ENCODE measurements around the gene METTL3. TPM values are rescaled to one million over a fixed set of nuclear protein-coding genes. Genes with fewer than 3 reads are reported as not detected.

METTL3 gene
- total and polyA plus RNA-seq, 2 of the 13 experiments (the other 11 are each of a cell fraction or from before 2014, with no cell fraction given) = 123 to 130 TPM

DNA sequence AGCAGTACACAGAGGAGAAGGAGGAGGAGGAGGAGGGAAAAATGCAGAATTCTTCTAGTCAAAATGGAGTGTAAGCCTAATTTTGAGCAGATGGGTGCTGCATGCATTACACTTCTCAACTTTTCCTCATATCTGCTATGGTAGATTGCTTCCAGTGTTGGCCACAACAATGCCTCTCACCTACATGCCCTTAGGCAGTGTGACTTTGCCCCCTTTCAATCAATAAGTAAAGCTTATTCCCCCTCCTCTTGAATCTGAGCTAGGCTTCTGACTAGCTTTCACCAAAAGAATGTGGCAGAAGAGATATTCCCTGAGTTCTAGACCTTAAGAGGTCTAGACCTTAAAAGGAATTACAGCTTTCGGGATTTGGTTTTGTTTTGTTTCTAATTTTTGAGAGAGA lies 3.2 kb upstream of the METTL3 start (continued):
- TF ChIP-seq, protein P1, sequence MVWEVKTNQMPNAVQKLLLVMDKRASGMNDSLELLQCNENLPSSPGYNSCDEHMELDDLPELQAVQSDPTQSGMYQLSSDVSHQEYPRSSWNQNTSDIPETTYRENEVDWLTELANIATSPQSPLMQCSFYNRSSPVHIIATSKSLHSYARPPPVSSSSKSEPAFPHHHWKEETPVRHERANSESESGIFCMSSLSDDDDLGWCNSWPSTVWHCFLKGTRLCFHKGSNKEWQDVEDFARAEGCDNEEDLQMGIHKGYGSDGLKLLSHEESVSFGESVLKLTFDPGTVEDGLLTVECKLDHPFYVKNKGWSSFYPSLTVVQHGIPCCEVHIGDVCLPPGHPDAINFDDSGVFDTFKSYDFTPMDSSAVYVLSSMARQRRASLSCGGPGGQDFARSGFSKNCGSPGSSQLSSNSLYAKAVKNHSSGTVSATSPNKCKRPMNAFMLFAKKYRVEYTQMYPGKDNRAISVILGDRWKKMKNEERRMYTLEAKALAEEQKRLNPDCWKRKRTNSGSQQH (CRISPR knock-in tag; IDR thresholded peaks at IDR 0.05; ENCODE audit: low read depth) = no peak
- TF ChIP-seq, protein P2, sequence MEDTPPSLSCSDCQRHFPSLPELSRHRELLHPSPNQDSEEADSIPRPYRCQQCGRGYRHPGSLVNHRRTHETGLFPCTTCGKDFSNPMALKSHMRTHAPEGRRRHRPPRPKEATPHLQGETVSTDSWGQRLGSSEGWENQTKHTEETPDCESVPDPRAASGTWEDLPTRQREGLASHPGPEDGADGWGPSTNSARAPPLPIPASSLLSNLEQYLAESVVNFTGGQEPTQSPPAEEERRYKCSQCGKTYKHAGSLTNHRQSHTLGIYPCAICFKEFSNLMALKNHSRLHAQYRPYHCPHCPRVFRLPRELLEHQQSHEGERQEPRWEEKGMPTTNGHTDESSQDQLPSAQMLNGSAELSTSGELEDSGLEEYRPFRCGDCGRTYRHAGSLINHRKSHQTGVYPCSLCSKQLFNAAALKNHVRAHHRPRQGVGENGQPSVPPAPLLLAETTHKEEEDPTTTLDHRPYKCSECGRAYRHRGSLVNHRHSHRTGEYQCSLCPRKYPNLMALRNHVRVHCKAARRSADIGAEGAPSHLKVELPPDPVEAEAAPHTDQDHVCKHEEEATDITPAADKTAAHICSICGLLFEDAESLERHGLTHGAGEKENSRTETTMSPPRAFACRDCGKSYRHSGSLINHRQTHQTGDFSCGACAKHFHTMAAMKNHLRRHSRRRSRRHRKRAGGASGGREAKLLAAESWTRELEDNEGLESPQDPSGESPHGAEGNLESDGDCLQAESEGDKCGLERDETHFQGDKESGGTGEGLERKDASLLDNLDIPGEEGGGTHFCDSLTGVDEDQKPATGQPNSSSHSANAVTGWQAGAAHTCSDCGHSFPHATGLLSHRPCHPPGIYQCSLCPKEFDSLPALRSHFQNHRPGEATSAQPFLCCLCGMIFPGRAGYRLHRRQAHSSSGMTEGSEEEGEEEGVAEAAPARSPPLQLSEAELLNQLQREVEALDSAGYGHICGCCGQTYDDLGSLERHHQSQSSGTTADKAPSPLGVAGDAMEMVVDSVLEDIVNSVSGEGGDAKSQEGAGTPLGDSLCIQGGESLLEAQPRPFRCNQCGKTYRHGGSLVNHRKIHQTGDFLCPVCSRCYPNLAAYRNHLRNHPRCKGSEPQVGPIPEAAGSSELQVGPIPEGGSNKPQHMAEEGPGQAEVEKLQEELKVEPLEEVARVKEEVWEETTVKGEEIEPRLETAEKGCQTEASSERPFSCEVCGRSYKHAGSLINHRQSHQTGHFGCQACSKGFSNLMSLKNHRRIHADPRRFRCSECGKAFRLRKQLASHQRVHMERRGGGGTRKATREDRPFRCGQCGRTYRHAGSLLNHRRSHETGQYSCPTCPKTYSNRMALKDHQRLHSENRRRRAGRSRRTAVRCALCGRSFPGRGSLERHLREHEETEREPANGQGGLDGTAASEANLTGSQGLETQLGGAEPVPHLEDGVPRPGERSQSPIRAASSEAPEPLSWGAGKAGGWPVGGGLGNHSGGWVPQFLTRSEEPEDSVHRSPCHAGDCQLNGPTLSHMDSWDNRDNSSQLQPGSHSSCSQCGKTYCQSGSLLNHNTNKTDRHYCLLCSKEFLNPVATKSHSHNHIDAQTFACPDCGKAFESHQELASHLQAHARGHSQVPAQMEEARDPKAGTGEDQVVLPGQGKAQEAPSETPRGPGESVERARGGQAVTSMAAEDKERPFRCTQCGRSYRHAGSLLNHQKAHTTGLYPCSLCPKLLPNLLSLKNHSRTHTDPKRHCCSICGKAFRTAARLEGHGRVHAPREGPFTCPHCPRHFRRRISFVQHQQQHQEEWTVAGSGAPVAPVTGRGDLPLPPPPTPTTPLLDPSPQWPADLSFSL (CRISPR knock-in tag; IDR thresholded peaks at IDR 0.05) = no peak
- TF ChIP-seq NCOR1 (IDR thresholded peaks at IDR 0.05; ENCODE audit: borderline replicate concordance, low read length) (no peak), ZNF30 (CRISPR knock-in tag; IDR thresholded peaks at IDR 0.05) (no peak), HMGA1 (CRISPR knock-in tag; conservative IDR thresholded peaks at IDR 0.05) (no peak), SP2 (CRISPR knock-in tag; IDR thresholded peaks at IDR 0.05) (no peak), SOX13 (IDR thresholded peaks at IDR 0.05) (no peak), SOX13 (CRISPR knock-in tag; conservative IDR thresholded peaks at IDR 0.05 in 1 of 2, IDR thresholded peaks at IDR 0.05 in 1 of 2) (peak in 1 of 2 experiments; percentile 34; a peak in 1 of 4 replicates), TBX3 (IDR thresholded peaks at IDR 0.05; ENCODE audit: borderline replicate concordance) (no peak), ZSCAN21 (CRISPR knock-in tag; IDR thresholded peaks at IDR 0.05; ENCODE audit: borderline replicate concordance) (no peak), ZNF354B (CRISPR knock-in tag; IDR thresholded peaks at IDR 0.05) (no peak)
- TF ChIP-seq, protein P3, sequence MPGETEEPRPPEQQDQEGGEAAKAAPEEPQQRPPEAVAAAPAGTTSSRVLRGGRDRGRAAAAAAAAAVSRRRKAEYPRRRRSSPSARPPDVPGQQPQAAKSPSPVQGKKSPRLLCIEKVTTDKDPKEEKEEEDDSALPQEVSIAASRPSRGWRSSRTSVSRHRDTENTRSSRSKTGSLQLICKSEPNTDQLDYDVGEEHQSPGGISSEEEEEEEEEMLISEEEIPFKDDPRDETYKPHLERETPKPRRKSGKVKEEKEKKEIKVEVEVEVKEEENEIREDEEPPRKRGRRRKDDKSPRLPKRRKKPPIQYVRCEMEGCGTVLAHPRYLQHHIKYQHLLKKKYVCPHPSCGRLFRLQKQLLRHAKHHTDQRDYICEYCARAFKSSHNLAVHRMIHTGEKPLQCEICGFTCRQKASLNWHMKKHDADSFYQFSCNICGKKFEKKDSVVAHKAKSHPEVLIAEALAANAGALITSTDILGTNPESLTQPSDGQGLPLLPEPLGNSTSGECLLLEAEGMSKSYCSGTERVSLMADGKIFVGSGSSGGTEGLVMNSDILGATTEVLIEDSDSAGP (CRISPR knock-in tag; IDR thresholded peaks at IDR 0.05; ENCODE audit: borderline replicate concordance) = no peak
- TF ChIP-seq, protein P4, sequence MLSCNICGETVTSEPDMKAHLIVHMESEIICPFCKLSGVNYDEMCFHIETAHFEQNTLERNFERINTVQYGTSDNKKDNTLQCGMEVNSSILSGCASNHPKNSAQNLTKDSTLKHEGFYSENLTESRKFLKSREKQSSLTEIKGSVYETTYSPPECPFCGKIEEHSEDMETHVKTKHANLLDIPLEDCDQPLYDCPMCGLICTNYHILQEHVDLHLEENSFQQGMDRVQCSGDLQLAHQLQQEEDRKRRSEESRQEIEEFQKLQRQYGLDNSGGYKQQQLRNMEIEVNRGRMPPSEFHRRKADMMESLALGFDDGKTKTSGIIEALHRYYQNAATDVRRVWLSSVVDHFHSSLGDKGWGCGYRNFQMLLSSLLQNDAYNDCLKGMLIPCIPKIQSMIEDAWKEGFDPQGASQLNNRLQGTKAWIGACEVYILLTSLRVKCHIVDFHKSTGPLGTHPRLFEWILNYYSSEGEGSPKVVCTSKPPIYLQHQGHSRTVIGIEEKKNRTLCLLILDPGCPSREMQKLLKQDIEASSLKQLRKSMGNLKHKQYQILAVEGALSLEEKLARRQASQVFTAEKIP (CRISPR knock-in tag; IDR thresholded peaks at IDR 0.05; ENCODE audit: borderline replicate concordance) = no peak
- TF ChIP-seq, protein P5, sequence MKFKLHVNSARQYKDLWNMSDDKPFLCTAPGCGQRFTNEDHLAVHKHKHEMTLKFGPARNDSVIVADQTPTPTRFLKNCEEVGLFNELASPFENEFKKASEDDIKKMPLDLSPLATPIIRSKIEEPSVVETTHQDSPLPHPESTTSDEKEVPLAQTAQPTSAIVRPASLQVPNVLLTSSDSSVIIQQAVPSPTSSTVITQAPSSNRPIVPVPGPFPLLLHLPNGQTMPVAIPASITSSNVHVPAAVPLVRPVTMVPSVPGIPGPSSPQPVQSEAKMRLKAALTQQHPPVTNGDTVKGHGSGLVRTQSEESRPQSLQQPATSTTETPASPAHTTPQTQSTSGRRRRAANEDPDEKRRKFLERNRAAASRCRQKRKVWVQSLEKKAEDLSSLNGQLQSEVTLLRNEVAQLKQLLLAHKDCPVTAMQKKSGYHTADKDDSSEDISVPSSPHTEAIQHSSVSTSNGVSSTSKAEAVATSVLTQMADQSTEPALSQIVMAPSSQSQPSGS (CRISPR knock-in tag; IDR thresholded peaks at IDR 0.05) = no peak
